Smooth muscle cell (in vitro differentiated cells): ENCODE data around the gene SLC30A4. TPM values are rescaled to one million over a fixed set of nuclear protein-coding genes. Genes with fewer than 3 reads are reported as not detected.
A peak's percentile ranks its signal among the peaks of the same experiment; 100 is the strongest.

Experiments used
- DNase-seq: peaks from one replicate; lab custom pipeline; 2025; ENCODE audit not compliant: unreplicated experiment; lab: John Stamatoyannopoulos, UW
- H2AFZ ChIP-seq: fragments of 200-600 bp; sonication (generic); 2 replicates; pipeline ENCODE4 v1.6.0; 2016; ENCODE audit warnings: antibody characterized with exemption, low read depth, mild to moderate bottlenecking
- H3F3A ChIP-seq: fragments of 200-600 bp; sonication (generic); 2 replicates; pipeline ENCODE4 v1.6.0; 2017; ENCODE audit warnings: antibody characterized with exemption, low read depth
- H3K27ac ChIP-seq: fragments of 200-600 bp; sonication (generic); 2 replicates; pipeline ENCODE4 v1.5.1; 2016; ENCODE audit warnings: low read depth, mild to moderate bottlenecking
- H3K27me3 ChIP-seq: fragments of 200-600 bp; sonication (generic); 2 replicates; pipeline ENCODE4 v1.6.1; 2016; ENCODE audit warnings: low read depth, mild to moderate bottlenecking
- H3K36me3 ChIP-seq: fragments of 200-600 bp; sonication (generic); 2 replicates; pipeline ENCODE4 v1.5.1; 2016; ENCODE audit warnings: low read depth
- H3K4me1 ChIP-seq: fragments of 200-600 bp; sonication (generic); 2 replicates; pipeline ENCODE4 v1.5.1; 2016; ENCODE audit warnings: low read depth
- H3K4me2 ChIP-seq: fragments of 200-600 bp; sonication (generic); 2 replicates; pipeline ENCODE4 v1.6.0; 2016; ENCODE audit warnings: mild to moderate bottlenecking
- H3K4me3 ChIP-seq: fragments of 200-600 bp; sonication (generic); 2 replicates; pipeline ENCODE4 v1.5.1; 2016; ENCODE audit warnings: mild to moderate bottlenecking
- H3K79me2 ChIP-seq: fragments of 200-600 bp; sonication (generic); 2 replicates; pipeline ENCODE4 v1.6.0; 2016; ENCODE audit warnings: low read depth, mild to moderate bottlenecking
- H3K9ac ChIP-seq: fragments of 200-600 bp; sonication (generic); 2 replicates; pipeline ENCODE4 v1.6.0; 2016; ENCODE audit warnings: low read depth
- H3K9me3 ChIP-seq: fragments of 200-600 bp; sonication (generic); replicated peaks from 2 replicates; pipeline ENCODE4 v1.5.1; 2016; ENCODE audit warnings: low read depth
- H4K20me1 ChIP-seq: fragments of 200-600 bp; sonication (generic); 2 replicates; pipeline ENCODE4 v1.6.0; 2016; ENCODE audit warnings: low read depth
- WGBS: methylation state at CpG from one replicate; pipeline ENCODE4 v1.1.7; 2016; ENCODE audit warnings: low lambda C conversion rate; 5-methylcytosine and 5-hydroxymethylcytosine counted together
- polyA plus RNA-seq: library from polyadenylated mRNA; unstranded; fragments of >200 nt; fragmentation: Nextera tagmentation; extraction: Ambion mirVana; gene quantifications from 2 replicates; pipeline ENCODE4 v1.2.1, GENCODE V29; 2016
- total RNA-seq: library from RNA; depleted of rRNA; stranded (reverse); fragments of >200 nt; gene quantifications from 2 replicates; pipeline ENCODE4 v1.2.3, GENCODE V29; 2014
- TF ChIP-seq, protein P1 (sequence below): fragments of 200-600 bp; sonication (generic); IDR thresholded peaks from 2 replicates; pipeline ENCODE4 v1.5.1; 2017; ENCODE audit warnings: borderline replicate concordance, mild to moderate bottlenecking, antibody characterized with exemption; ENCODE audit not compliant: insufficient read depth, poor library complexity, severe bottlenecking

The SLC30A4 gene
- total and polyA plus RNA-seq, 2 experiments from 2014 or later: 1.9 to 7.9 TPM

GRCh38 chr15:45443645-45444044, 78.9 kb downstream of the SLC30A4 start:
- H4K20me1 ChIP-seq: no peaks in the 10 kb centered on the region
- TF ChIP-seq, protein P1, sequence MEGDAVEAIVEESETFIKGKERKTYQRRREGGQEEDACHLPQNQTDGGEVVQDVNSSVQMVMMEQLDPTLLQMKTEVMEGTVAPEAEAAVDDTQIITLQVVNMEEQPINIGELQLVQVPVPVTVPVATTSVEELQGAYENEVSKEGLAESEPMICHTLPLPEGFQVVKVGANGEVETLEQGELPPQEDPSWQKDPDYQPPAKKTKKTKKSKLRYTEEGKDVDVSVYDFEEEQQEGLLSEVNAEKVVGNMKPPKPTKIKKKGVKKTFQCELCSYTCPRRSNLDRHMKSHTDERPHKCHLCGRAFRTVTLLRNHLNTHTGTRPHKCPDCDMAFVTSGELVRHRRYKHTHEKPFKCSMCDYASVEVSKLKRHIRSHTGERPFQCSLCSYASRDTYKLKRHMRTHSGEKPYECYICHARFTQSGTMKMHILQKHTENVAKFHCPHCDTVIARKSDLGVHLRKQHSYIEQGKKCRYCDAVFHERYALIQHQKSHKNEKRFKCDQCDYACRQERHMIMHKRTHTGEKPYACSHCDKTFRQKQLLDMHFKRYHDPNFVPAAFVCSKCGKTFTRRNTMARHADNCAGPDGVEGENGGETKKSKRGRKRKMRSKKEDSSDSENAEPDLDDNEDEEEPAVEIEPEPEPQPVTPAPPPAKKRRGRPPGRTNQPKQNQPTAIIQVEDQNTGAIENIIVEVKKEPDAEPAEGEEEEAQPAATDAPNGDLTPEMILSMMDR: no peak
- H3K4me1 ChIP-seq: peaks cover 5% of the 10 kb centered on the region
- DNase-seq: no peak
- no peaks in the 10 kb centered on the region for H3K27me3 ChIP-seq
- H3K9me3 ChIP-seq: no peaks in the 10 kb centered on the region
- no peak overlapping the region for H3K27ac ChIP-seq
- H3K4me2 ChIP-seq: no peak overlapping the region
- H3K4me3 ChIP-seq: no peak overlapping the region
- H3K9ac ChIP-seq: no peak overlapping the region
- no peaks in the 10 kb centered on the region for H3F3A ChIP-seq
- no peaks in the 10 kb centered on the region for H3K36me3 ChIP-seq
- 90% methylated on average over 2 of the region's 2 CpGs for WGBS
- H3K79me2 ChIP-seq: no peaks in the 10 kb centered on the region
- H2AFZ ChIP-seq: no peak overlapping the region

GRCh38 chr15:45442507-45443135, 79.9 kb downstream of the SLC30A4 start:
- TF ChIP-seq, protein P1: no peak
- Histone ChIP-seq H3F3A (no peaks in the 10 kb centered on the region), H3K27ac (peak overlapping the region; percentile 14), H3K4me2 (no peak overlapping the region), H3K9me3 (no peaks in the 10 kb centered on the region), H3K36me3 (no peaks in the 10 kb centered on the region), H3K9ac (no peak overlapping the region), H3K79me2 (no peaks in the 10 kb centered on the region), H3K27me3 (no peaks in the 10 kb centered on the region), H2AFZ (no peak overlapping the region), H4K20me1 (no peaks in the 10 kb centered on the region), H3K4me3 (no peak overlapping the region), H3K4me1 (no peaks in the 10 kb centered on the region)
- no peak for DNase-seq
- 51% methylated on average over 5 of the region's 5 CpGs for WGBS

- Histone ChIP-seq H3K36me3 (no peaks in the 10 kb centered on the region), H3K27ac (no peak overlapping the region), H3K27me3 (no peaks in the 10 kb centered on the region), H2AFZ (no peak overlapping the region), H3K9me3 (no peaks in the 10 kb centered on the region), H3K4me2 (no peak overlapping the region), H3K4me3 (no peak overlapping the region), H3F3A (no peaks in the 10 kb centered on the region), H4K20me1 (no peaks in the 10 kb centered on the region), H3K79me2 (no peaks in the 10 kb centered on the region), H3K4me1 (no peaks in the 10 kb centered on the region), H3K9ac (no peak overlapping the region)
- TF ChIP-seq, protein P1: no peak
- DNase-seq: no peak
- 85% methylated on average over 8 of the region's 8 CpGs for WGBS
These were observed 80.9 kb downstream of the SLC30A4 start for GRCh38 chr15:45441686-45442085.

DNA sequence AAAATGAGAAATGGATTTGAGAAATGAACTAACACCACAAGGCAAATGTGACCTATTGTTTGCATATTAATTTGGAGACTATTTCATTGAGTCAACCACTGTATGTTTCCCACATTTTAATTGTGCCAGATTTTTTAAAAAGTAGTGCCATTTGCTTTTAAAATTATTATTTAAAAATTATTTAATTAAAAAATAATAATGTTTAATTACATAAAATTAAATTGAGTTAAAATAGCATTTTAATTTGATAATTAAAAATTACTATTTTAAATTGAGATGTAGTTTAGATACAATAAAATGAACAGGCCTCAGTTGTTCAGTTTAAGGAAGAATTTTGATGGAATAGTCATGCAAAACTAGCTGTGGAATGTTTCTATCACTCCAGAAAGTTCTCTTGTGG, 81.5 kb downstream of the SLC30A4 start:
- DNase-seq: no peak
- H4K20me1 ChIP-seq: no peaks in the 10 kb centered on the region
- no peaks in the 10 kb centered on the region for H3K9me3 ChIP-seq
- H3K27me3 ChIP-seq: no peaks in the 10 kb centered on the region
- TF ChIP-seq, protein P1: no peak
- H3K4me1 ChIP-seq: no peaks in the 10 kb centered on the region
- no peak overlapping the region for H2AFZ ChIP-seq
- no peak overlapping the region for H3K9ac ChIP-seq
- no peaks in the 10 kb centered on the region for H3K36me3 ChIP-seq
- no peak overlapping the region for H3K4me2 ChIP-seq
- H3K79me2 ChIP-seq: no peaks in the 10 kb centered on the region
- no peaks in the 10 kb centered on the region for H3F3A ChIP-seq
- H3K27ac ChIP-seq: no peak overlapping the region
- H3K4me3 ChIP-seq: no peak overlapping the region
